ENCODE measurements around the gene P4HA2.

- TF ChIP-seq CTCF (IDR thresholded peaks at IDR 0.05) = no peak
- no peak for TF ChIP-seq POLR2A (IDR thresholded peaks at IDR 0.05)
Observed at GRCh38 chr5:132230871-132231270, 3.2 kb upstream of the P4HA2 start.

Measured in testis (tissue), 2 donors.